Type B pancreatic cell (in vitro differentiated cells): ENCODE data around the gene NT5DC3. TPM values are rescaled to one million over a fixed set of nuclear protein-coding genes. Genes with fewer than 3 reads are reported as not detected.

Experiments
- DNase-seq: peaks from one replicate; pipeline ENCODE4 v3.0.0; 2021; ENCODE audit warnings: mixed read lengths; ENCODE audit not compliant: unreplicated experiment; ENCODE audit errors: extremely low spot score
- H3K27ac Mint-ChIP-seq: 2 replicates; pipeline ENCODE4 v1.8.0; 2021; ENCODE audit warnings: mild to moderate bottlenecking, mixed read lengths
- H3K27me3 Mint-ChIP-seq: 2 replicates; pipeline ENCODE4 v1.8.0; 2021; ENCODE audit warnings: mixed read lengths
- H3K36me3 Mint-ChIP-seq: 2 replicates; pipeline ENCODE4 v1.8.0; 2021; ENCODE audit warnings: mixed read lengths
- H3K4me1 Mint-ChIP-seq: one replicate; pipeline ENCODE4 v1.8.0; 2021; ENCODE audit warnings: mixed read lengths; ENCODE audit not compliant: unreplicated experiment
- H3K4me3 Mint-ChIP-seq: 2 replicates; pipeline ENCODE4 v1.8.0; 2021; ENCODE audit warnings: mild to moderate bottlenecking, mixed read lengths
- H3K9me3 Mint-ChIP-seq: 2 replicates; pipeline ENCODE4 v1.8.0; 2021; ENCODE audit warnings: mixed read lengths
- CTCF ChIP-seq: fragments of 200-600 bp; sonication (generic); conservative IDR thresholded peaks from 2 replicates; pipeline ENCODE4 v1.5.0; 2021; ENCODE audit warnings: antibody characterized with exemption, mild to moderate bottlenecking
- total RNA-seq: library from RNA; stranded (reverse); gene quantifications from 2 replicates; pipeline ENCODE4 v1.2.1, GENCODE V29; 2021; ENCODE audit warnings: low replicate concordance

NT5DC3 gene
- total RNA-seq, 1 donor from 2014 or later: 16.3 TPM

DNA sequence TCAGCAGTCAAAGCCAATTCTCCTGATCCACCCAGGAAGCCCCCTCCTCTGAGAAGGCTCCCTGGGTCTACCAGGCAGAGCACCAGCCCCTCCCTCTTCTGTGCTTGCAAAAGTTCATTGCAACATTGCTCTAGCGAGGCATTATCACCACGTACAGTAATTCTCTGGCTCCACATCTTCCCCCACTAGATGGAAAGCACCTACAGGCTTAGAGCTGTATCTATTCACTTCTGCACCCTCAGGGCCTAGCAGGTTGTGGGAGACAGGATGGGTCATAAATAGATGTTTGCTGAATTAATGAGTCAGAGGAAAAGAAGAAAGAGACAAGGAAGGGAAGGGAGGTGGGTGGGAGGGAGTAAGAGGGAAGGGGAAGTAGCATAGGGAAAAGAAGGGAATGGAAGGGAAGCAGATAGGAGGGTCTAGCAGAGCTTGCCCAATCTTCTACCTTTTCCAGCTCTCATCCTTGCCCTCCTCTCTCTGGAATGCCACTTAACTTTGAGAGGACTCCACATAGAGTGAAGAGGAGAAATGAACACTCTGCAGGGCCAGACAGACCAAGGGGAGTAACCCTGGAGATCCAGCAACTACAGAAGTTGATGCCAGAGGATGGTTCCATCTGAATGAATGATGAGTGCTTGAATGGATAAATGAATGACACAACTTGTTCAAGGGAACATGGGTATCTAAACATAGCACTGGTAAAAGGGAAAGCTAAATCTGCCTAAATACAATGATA is 42.0 kb upstream of the NT5DC3 start:
- H3K27ac Mint-ChIP-seq: no peak overlapping the region
- no peak for TF ChIP-seq CTCF
- H3K27me3 Mint-ChIP-seq: peaks cover 7% of the 10 kb centered on the region

DNA sequence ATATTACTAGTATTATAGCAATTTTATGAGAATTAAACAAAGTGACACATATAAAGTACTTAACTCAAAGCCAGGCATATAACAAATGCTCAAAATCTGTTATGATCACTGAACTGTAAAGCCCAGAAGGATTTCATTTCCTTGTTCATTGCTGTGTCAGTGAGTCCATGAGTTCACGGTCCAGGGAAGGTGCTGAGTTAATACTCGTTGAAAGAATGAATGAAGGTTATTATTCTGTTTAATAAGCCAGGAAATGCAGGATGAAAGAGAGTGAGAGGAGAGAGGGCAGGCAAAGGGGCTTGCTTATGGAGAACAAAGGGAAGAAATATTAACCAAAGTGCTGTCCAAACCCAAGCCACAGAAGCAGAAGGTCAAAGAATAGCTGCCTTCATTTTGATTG is 40.2 kb upstream of the NT5DC3 start:
- Mint-ChIP-seq H3K27me3 (peaks cover 7% of the 10 kb centered on the region), H3K36me3 (no peaks in the 10 kb centered on the region), H3K9me3 (no peaks in the 10 kb centered on the region), H3K27ac (no peak overlapping the region), H3K4me3 (no peak overlapping the region), H3K4me1 (peaks cover 25% of the 10 kb centered on the region)
- no peak for TF ChIP-seq CTCF
- no peak for DNase-seq

More for the DNA sequence above, 42.0 kb upstream of the NT5DC3 start:
- Mint-ChIP-seq H3K4me3 (no peak overlapping the region), H3K36me3 (no peaks in the 10 kb centered on the region), H3K4me1 (peaks cover 25% of the 10 kb centered on the region), H3K9me3 (no peaks in the 10 kb centered on the region)
- DNase-seq: no peak

- H3K36me3 Mint-ChIP-seq: no peaks in the 10 kb centered on the region
- H3K4me1 Mint-ChIP-seq: peaks cover 25% of the 10 kb centered on the region
- TF ChIP-seq CTCF: no peak
- no peaks in the 10 kb centered on the region for H3K9me3 Mint-ChIP-seq
- no peak for DNase-seq
- no peak overlapping the region for H3K27ac Mint-ChIP-seq
- peaks cover 7% of the 10 kb centered on the region for H3K27me3 Mint-ChIP-seq
- H3K4me3 Mint-ChIP-seq: no peak overlapping the region
Measured at GRCh38 chr12:103880299-103881142, 39.5 kb upstream of the NT5DC3 start.

DNA sequence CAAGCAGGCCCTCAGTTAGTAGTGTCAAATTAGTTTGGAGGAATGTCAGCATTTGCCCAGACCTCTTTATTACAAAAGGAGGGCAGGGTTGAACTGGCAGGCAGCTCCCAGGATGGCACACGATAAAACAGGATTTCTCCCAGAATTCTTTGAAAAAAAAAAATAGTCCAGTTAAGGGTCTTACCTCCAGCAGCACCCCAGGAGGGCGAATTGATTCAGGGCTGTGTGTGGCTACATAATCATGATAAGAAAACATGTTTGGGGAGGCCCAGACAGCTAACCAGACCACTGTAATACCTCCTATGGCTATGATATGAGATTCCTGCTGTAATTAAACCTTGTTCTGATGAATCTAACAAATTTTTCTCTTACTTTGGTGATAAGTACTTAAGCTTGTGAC is 38.8 kb upstream of the NT5DC3 start:
- no peaks in the 10 kb centered on the region for H3K9me3 Mint-ChIP-seq
- peaks cover 25% of the 10 kb centered on the region for H3K4me1 Mint-ChIP-seq
- H3K36me3 Mint-ChIP-seq: no peaks in the 10 kb centered on the region
- H3K4me3 Mint-ChIP-seq: no peak overlapping the region
- TF ChIP-seq CTCF: no peak
- DNase-seq: no peak
- peaks cover 7% of the 10 kb centered on the region for H3K27me3 Mint-ChIP-seq
- no peak overlapping the region for H3K27ac Mint-ChIP-seq

DNA sequence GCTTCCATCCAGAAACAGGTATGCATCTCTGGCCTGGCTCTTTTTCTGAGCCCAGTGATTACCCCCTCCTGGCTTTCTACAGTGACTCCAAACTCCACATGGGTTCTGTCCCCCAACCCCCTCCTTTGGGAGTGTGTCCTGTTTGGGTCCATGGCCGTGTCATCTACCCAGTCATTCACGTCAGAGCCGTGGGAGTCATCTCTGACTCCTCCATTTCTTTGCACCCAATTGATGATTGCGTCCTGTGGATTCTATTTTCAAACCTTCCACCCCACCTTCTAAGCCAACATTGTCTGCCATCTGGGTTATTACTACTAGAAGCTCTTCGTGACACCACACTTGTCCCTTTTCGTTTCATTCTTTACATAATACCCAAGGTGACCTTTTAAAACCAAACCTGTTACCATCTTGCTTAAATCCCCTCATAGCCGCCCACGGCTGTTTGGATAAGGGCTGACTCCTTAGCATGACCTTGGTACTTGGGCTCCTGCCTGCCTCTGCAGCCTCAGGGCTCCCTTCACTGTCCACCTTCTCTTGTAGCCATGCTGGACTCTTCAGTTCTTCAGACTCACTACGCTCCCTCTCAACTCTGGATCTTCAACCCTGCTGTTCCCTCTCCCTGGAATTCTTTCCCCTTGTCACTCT is 38.1 kb upstream of the NT5DC3 start:
- H3K36me3 Mint-ChIP-seq: no peaks in the 10 kb centered on the region
- H3K4me1 Mint-ChIP-seq: peaks cover 20% of the 10 kb centered on the region
- H3K4me3 Mint-ChIP-seq: no peak overlapping the region
- no peak for TF ChIP-seq CTCF
- DNase-seq: no peak
- peaks cover 7% of the 10 kb centered on the region for H3K27me3 Mint-ChIP-seq
- H3K9me3 Mint-ChIP-seq: no peaks in the 10 kb centered on the region
- no peak overlapping the region for H3K27ac Mint-ChIP-seq
